GM21786 (cell line): Measurements from ENCODE around the gene CNTN5.
A peak's percentile ranks its signal among the peaks of the same experiment; 100 is the strongest.

Experiments used
- ATAC-seq: cut with Tn5 transposase; IDR thresholded peaks from one replicate; pipeline ENCODE4 v1.9.1; 2021; ENCODE audit not compliant: unreplicated experiment

Gene CNTN5

GRCh38 chr11:99371257-99371656 lies 350.5 kb downstream of the CNTN5 start:
- no peak for ATAC-seq

GRCh38 chr11:99376463-99376862 lies 355.7 kb downstream of the CNTN5 start:
- ATAC-seq = no peak

- ATAC-seq = no peak
These were observed 363.0 kb downstream of the CNTN5 start for GRCh38 chr11:99383648-99384245.

GRCh38 chr11:99391245-99391644 lies 370.5 kb downstream of the CNTN5 start:
- ATAC-seq = no peak

- ATAC-seq = no peak
These were observed 385.6 kb downstream of the CNTN5 start for GRCh38 chr11:99406345-99406744.

- no peak for ATAC-seq
These were observed 389.9 kb downstream of the CNTN5 start for GRCh38 chr11:99410636-99411035.

GRCh38 chr11:99418927-99419720 lies 398.4 kb downstream of the CNTN5 start:
- no peak for ATAC-seq

DNA sequence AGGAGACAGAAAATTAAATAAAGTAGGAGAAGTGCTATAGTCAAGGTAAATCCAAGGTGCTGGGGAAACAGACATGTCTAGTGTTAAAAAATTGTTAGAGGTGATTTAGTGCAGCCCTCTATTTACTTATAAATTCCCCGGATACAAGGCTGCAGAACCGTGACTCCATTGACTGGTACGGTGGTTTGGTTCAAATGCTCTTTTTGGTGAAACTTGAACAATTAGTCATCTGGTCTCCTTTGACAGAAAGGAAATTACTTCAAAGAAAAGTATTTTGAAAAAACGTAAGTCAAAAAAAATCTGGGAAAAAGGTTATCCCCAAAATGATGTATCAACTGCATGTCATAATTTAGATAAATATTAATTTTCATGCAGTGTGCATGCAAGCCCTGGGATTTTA lies 399.2 kb downstream of the CNTN5 start:
- ATAC-seq = no peak

- ATAC-seq = no peak
These were observed 402.1 kb downstream of the CNTN5 start for GRCh38 chr11:99422581-99423427.

GRCh38 chr11:99423428-99423983 lies 402.8 kb downstream of the CNTN5 start:
- no peak for ATAC-seq

DNA sequence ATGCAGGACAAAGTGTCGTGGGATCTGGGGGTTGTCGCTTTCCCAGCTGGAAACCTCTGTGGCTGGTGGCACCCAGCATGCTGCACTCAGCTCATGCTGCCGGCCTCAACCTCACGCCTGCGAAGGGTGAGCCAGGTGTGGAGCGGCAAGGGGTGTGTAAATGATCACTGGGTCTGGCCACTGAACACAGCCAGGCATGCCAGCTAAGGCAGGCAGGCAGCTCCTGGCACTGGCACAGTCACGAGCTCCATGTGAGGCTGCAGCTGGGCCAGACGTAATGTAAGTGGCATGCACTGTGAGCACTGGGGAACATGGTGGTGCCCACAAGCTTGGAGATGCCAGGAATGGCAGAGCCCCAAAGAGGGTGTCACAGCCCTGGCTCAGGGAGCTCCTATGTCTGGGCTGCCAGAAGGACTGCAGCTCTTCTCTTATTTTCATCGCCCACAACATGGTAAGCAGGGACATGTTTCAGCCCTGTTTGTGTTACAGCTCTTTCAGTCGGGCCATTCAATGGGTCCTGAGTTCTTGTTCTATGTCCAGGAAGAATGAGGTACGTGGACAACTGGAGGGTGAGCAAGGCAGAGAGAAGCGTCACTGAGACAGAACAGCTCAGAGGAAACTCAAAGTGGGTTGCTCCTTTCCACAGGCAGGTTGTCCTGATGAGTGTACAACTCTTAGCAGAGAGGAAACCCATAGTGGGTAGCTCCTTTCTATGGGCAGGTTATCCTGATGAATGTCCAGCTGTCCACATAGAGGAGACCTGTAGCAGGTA lies 403.8 kb downstream of the CNTN5 start:
- no peak for ATAC-seq

- ATAC-seq = no peak
These were observed 404.8 kb downstream of the CNTN5 start for GRCh38 chr11:99425596-99425995.

DNA sequence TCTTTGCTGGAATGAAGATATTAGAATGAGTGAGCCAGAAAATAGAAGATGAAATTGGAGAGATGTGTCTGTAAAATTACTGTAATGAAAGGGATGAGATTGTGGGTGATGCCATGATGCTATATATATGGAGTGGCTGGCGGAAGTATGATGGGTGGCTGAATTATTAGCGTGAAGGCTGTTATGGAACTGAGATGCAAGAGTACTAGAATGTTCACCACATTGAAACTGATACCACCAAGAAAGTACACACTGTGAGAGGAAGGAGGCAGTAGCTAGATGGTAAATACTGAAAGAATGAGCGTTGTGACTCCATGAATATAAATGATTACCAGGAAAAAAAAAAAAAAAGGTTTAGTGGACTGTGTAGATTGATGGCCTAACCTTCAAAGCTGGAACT lies 411.9 kb downstream of the CNTN5 start:
- ATAC-seq = peak; percentile 78

DNA sequence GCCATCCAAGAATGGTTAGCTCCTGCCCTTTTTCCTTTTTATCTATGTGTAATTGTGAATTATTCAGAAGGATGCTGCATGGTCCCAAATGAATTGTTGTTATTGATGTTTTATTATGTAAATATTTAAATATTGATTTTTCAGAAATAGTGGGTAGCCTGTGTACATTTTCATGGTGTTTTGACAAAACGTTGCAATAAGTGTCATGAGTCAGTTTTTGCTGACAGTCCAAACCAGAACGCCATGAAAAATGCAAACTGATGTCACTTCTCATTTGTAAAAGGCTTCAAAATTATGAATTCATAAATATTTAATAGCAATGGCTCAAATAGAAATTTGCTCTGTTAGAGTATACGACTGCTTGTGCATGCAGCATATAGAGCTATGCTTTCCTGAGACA lies 422.5 kb downstream of the CNTN5 start:
- ATAC-seq = no peak

DNA sequence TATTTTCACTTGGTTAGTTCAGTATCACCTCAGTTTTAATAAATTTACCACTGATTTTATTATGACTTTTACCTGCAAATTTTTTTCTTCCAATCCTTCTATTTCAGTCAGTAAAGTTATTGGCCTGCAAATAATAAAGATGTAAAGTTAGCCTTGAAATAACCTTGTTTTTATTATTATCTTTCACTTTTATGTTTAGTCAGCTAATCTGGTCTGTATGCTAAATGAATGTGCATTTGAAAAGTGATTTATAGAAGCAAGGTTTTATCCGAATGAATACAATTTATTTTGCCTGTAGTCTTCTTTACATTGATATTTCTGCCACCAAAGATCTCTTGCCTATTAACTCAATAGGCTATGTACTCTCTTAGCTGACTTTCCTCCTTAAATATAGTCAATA lies 425.7 kb downstream of the CNTN5 start:
- no peak for ATAC-seq

GRCh38 chr11:99449345-99449744 lies 428.6 kb downstream of the CNTN5 start:
- ATAC-seq = no peak

DNA sequence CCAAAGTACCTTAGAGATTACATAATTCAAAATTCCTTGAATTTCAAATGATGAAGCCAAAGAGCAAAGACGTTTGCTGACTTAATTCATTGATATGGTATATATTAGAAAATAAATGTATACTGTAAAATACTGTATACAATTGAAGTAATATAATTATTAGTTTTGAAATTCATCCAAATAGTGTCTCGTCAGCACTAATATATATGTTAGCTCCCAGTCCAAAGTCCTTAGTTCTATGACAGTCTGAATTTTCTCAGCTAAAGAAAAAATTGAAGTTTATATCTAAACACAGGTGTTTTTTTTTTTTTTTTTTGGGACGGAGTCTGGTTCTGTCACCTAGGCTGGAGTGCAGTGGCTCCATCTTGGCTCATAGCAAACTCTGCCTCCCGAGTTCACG lies 431.3 kb downstream of the CNTN5 start:
- no peak for ATAC-seq

- no peak for ATAC-seq
These were observed 441.2 kb downstream of the CNTN5 start for GRCh38 chr11:99461913-99462312.

DNA sequence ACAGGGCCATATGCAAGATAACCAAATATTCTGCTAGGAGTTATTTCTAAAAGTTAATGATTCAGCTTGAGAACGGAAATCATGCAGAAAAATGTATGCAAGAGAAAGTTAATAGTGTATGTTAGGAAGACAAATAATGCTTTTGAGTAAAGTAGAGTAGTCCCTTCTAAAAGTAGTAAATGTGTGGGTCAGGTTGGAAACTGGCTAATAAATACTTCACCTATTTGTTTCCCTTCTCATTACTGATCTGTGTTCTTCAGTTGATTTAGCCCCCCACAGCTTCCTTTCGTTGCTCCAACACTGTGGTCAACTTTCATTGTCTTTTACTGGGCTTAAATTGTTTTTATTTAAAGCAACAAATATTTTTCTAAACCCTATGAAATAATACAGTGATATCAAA lies 444.2 kb downstream of the CNTN5 start:
- no peak for ATAC-seq

- ATAC-seq = no peak
These were observed 468.8 kb downstream of the CNTN5 start for GRCh38 chr11:99489581-99489980.

DNA sequence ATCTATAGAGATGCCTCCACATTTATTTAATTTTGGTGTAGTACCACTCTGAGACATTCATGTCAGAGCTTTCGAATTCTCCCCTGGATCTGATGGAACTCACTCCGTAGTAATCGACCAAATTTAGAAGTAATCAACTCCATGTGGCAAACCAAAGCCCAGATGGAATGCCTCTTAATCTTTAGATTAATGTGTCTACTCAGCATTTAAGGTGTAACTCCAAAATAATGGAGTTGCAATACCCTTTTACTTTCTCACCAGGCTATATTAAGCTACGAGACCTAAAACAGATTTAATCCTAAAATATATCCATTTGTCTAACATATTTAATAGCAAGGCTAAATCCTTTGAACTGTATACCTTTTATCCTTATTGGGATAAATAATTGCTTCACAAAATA lies 473.3 kb downstream of the CNTN5 start:
- no peak for ATAC-seq
